ENCODE results near the gene SCAP.

DNA sequence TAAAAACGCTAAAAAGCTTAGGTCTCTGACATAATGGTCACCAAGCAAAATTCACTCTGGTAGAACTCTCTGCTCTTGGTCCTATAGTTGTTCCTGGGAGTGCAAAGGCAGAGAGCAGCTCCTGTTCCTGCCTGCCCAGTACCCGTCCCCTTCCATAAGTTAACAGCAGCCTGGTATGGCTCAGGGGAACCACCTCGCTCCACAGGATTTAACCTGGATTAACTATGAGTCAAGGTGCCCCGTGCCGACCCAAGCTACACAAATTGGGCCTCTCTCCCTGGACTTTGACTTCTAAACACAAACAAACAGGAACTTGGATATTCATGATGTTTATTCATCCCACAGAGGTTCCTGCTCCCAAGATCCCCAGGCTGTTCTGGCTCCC lies 32.1 kb downstream of the SCAP start:
- TF ChIP-seq, protein P1, sequence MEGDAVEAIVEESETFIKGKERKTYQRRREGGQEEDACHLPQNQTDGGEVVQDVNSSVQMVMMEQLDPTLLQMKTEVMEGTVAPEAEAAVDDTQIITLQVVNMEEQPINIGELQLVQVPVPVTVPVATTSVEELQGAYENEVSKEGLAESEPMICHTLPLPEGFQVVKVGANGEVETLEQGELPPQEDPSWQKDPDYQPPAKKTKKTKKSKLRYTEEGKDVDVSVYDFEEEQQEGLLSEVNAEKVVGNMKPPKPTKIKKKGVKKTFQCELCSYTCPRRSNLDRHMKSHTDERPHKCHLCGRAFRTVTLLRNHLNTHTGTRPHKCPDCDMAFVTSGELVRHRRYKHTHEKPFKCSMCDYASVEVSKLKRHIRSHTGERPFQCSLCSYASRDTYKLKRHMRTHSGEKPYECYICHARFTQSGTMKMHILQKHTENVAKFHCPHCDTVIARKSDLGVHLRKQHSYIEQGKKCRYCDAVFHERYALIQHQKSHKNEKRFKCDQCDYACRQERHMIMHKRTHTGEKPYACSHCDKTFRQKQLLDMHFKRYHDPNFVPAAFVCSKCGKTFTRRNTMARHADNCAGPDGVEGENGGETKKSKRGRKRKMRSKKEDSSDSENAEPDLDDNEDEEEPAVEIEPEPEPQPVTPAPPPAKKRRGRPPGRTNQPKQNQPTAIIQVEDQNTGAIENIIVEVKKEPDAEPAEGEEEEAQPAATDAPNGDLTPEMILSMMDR (IDR thresholded peaks at IDR 0.05), result no peak
- TF ChIP-seq EP300 (IDR thresholded peaks at IDR 0.05), result no peak

Measured in tibial nerve (tissue), 4 donors.